Stimulated activated CD8-positive, alpha-beta memory T cell treated with anti-CD3 and anti-CD28 coated beads, Interleukin-4, amount 100 ng/mL, for 4 hours (primary cell): ENCODE data around the gene BBX.
"Not testable (repeated sequence)": the region's sequence is repeated elsewhere in the genome, so short reads cannot be mapped to it uniquely, and the experiment has no call there.

ENCODE experiments used
- DNase-seq, 2 donors: peaks; one replicate each; pipeline ENCODE4 v3.0.0-alpha.2; 2020; ENCODE audit warnings: low read depth in 2 of 2, low spot score in 1 of 2

Gene BBX

GRCh38 chr3:107681396-107681795, 158.6 kb downstream of the BBX start:
- no peak for DNase-seq

GRCh38 chr3:107682580-107682979, 159.8 kb downstream of the BBX start:
- no peak for DNase-seq

- DNase-seq = no peak
Measured at GRCh38 chr3:107683447-107683846, 160.7 kb downstream of the BBX start.

GRCh38 chr3:107684431-107684925, 161.7 kb downstream of the BBX start:
- no peak for DNase-seq

GRCh38 chr3:107685383-107685782, 162.6 kb downstream of the BBX start:
- DNase-seq = no peak

GRCh38 chr3:107687056-107687581, 164.4 kb downstream of the BBX start:
- DNase-seq = no peak

GRCh38 chr3:107689355-107689754, 166.6 kb downstream of the BBX start:
- no peak for DNase-seq

GRCh38 chr3:107690522-107691138, 167.9 kb downstream of the BBX start:
- DNase-seq = no peak

GRCh38 chr3:107691984-107692383, 169.2 kb downstream of the BBX start:
- DNase-seq = not testable (repeated sequence)

GRCh38 chr3:107697348-107697747, 174.6 kb downstream of the BBX start:
- DNase-seq = not testable (repeated sequence)

GRCh38 chr3:107697855-107698254, 175.1 kb downstream of the BBX start:
- not testable (repeated sequence) for DNase-seq

- no peak for DNase-seq
Measured at GRCh38 chr3:107699682-107700081, 176.9 kb downstream of the BBX start.

- no peak for DNase-seq
Measured at GRCh38 chr3:107701299-107701698, 178.5 kb downstream of the BBX start.

- no peak for DNase-seq
Measured at GRCh38 chr3:107704477-107704876, 181.7 kb downstream of the BBX start.

- no peak for DNase-seq
Measured at GRCh38 chr3:107705046-107705445, 182.3 kb downstream of the BBX start.

GRCh38 chr3:107710851-107711250, 188.1 kb downstream of the BBX start:
- no peak for DNase-seq

GRCh38 chr3:107716734-107717133, 194.0 kb downstream of the BBX start:
- DNase-seq = no peak

- DNase-seq = no peak
Measured at GRCh38 chr3:107718547-107718946, 195.8 kb downstream of the BBX start.

GRCh38 chr3:107727102-107727501, 204.3 kb downstream of the BBX start:
- DNase-seq = no peak

GRCh38 chr3:107729686-107730085, 206.9 kb downstream of the BBX start:
- DNase-seq = no peak

- no peak for DNase-seq
Measured at GRCh38 chr3:107734317-107734716, 211.6 kb downstream of the BBX start.

- no peak for DNase-seq
Measured at GRCh38 chr3:107737914-107738313, 215.2 kb downstream of the BBX start.
